ENCODE results near the gene UFSP2. TPM values are rescaled to one million over a fixed set of nuclear protein-coding genes. Genes with fewer than 3 reads are reported as not detected.

UFSP2 gene
- total and polyA plus RNA-seq, 7 donors, result 15.0 to 56.0 (median 31.3) TPM

- Histone ChIP-seq H3K27me3 (no peaks in the 10 kb centered on the region), H3K4me1 (peaks cover 0 to 13% (median 4%) of the 10 kb centered on the region in 4 donors), H3K36me3 (no peaks in the 10 kb centered on the region), H3K4me3 (no peak overlapping the region), H3K27ac (no peak overlapping the region), H3K9me3 (no peaks in the 10 kb centered on the region)
- 97 to 98% methylated on average over 1 of the region's 1 CpG for WGBS, 2 donors
- no peak for DNase-seq
- intact Hi-C loops (cut with DNase I), result loop anchor here (10.0 kb wide), 1 partner anchor 247 kb away; the partner anchor contains the start of gene SLC25A4
- TF ChIP-seq POLR2AphosphoS5 (IDR thresholded peaks at IDR 0.05) (no peak), POLR2A (IDR thresholded peaks at IDR 0.05) (no peak), CTCF (IDR thresholded peaks at IDR 0.05) (no peak), EP300 (IDR thresholded peaks at IDR 0.05) (no peak)
Measured at GRCh38 chr4:185392156-185392555, 33.6 kb downstream of the UFSP2 start.

- H3K36me3 ChIP-seq, result no peaks in the 10 kb centered on the region
- no peak overlapping the region for H3K27ac ChIP-seq
- TF ChIP-seq POLR2AphosphoS5 (IDR thresholded peaks at IDR 0.05), result no peak
- no peak for TF ChIP-seq EP300 (IDR thresholded peaks at IDR 0.05)
- peaks cover 0 to 9% (median 0%) of the 10 kb centered on the region in 4 donors for H3K4me1 ChIP-seq
- no peaks in the 10 kb centered on the region for H3K27me3 ChIP-seq
- H3K4me3 ChIP-seq, result no peak overlapping the region
- DNase-seq, result no peak
- no peaks in the 10 kb centered on the region for H3K9me3 ChIP-seq
- intact Hi-C loops (cut with DNase I), result loop anchor here (10.0 kb wide), 1 partner anchor 246 kb away; the partner anchor contains the start of gene SLC25A4
- WGBS, 2 donors, result 95 to 96% methylated on average over 6 of the region's 6 CpGs
Measured at GRCh38 chr4:185390941-185391340, 34.8 kb downstream of the UFSP2 start.

- no peaks in the 10 kb centered on the region for H3K9me3 ChIP-seq
- TF ChIP-seq POLR2AphosphoS5 (IDR thresholded peaks at IDR 0.05), result no peak
- TF ChIP-seq EP300 (IDR thresholded peaks at IDR 0.05), result no peak
- TF ChIP-seq POLR2A (IDR thresholded peaks at IDR 0.05), result no peak
- no peak for TF ChIP-seq CTCF (IDR thresholded peaks at IDR 0.05)
- no peak overlapping the region for H3K4me3 ChIP-seq
- intact Hi-C loops (cut with DNase I), result no loop called here
- no peaks in the 10 kb centered on the region for H3K36me3 ChIP-seq
- DNase-seq, result no peak
- peaks cover 0 to 9% (median 0%) of the 10 kb centered on the region in 4 donors for H3K4me1 ChIP-seq
- H3K27me3 ChIP-seq, result no peaks in the 10 kb centered on the region
- WGBS, 2 donors, result 95 to 96% methylated on average over 12 of the region's 12 CpGs
- no peak overlapping the region for H3K27ac ChIP-seq
Measured at GRCh38 chr4:185387957-185388356, 37.8 kb downstream of the UFSP2 start.

- TF ChIP-seq POLR2A (IDR thresholded peaks at IDR 0.05) (no peak), POLR2AphosphoS5 (IDR thresholded peaks at IDR 0.05) (no peak), CTCF (IDR thresholded peaks at IDR 0.05) (no peak), EP300 (IDR thresholded peaks at IDR 0.05) (no peak)
- Histone ChIP-seq H3K9me3 (no peaks in the 10 kb centered on the region), H3K4me1 (peaks cover 0 to 9% (median 0%) of the 10 kb centered on the region in 4 donors), H3K36me3 (no peaks in the 10 kb centered on the region), H3K27ac (peak overlapping the region in 1 of 4 donors; percentile 21), H3K27me3 (no peaks in the 10 kb centered on the region), H3K4me3 (no peak overlapping the region)
- no peak for DNase-seq
- intact Hi-C loops (cut with DNase I), result no loop called here
- WGBS, 2 donors, result 5 to 9% methylated on average over 10 of the region's 10 CpGs
Measured at GRCh38 chr4:185384930-185385331, 40.8 kb downstream of the UFSP2 start.

- Histone ChIP-seq H3K36me3 (no peaks in the 10 kb centered on the region), H3K27me3 (no peaks in the 10 kb centered on the region), H3K9me3 (no peaks in the 10 kb centered on the region), H3K4me3 (no peak overlapping the region), H3K4me1 (peaks cover 0 to 9% (median 0%) of the 10 kb centered on the region in 4 donors), H3K27ac (no peak overlapping the region)
- intact Hi-C loops (cut with DNase I), result no loop called here
- TF ChIP-seq POLR2A (IDR thresholded peaks at IDR 0.05) (no peak), EP300 (IDR thresholded peaks at IDR 0.05) (no peak), CTCF (IDR thresholded peaks at IDR 0.05) (no peak), POLR2AphosphoS5 (IDR thresholded peaks at IDR 0.05) (no peak)
- WGBS, 2 donors, result 75 to 95% methylated on average over 2 of the region's 2 CpGs
- no peak for DNase-seq
Measured at GRCh38 chr4:185384061-185384460, 41.7 kb downstream of the UFSP2 start.

Measured in sigmoid colon (tissue), 7 donors.